Measurements from ENCODE around the gene ST3GAL3.

ST3GAL3 gene

GRCh38 chr1:43850591-43851233 is 143.4 kb downstream of the ST3GAL3 start:
- H2BK5ac ChIP-seq (ENCODE audit: low read length), result no peak overlapping the region
- H3K27ac ChIP-seq (replicated peaks; ENCODE audit: low read length), result no peak overlapping the region
- H4K91ac ChIP-seq (ENCODE audit: low read depth, low read length, poor library complexity), result no peak overlapping the region
- H3K14ac ChIP-seq (ENCODE audit: low read length), result no peak overlapping the region
- no peaks in the 10 kb centered on the region for H3K27me3 ChIP-seq (ENCODE audit: control insufficient read depth in 3 of 3, insufficient read depth in 3 of 3, low read depth in 1 of 3, low read length in 3 of 3)
- no peak overlapping the region for H4K8ac ChIP-seq (ENCODE audit: low read depth, low read length)
- peaks cover 2 to 7% of the 10 kb centered on the region in 2 donors for H3K36me3 ChIP-seq (replicated peaks in 1 of 2; ENCODE audit: control insufficient read depth in 2 of 2, insufficient read depth in 2 of 2, low read length in 2 of 2)
- H2BK120ac ChIP-seq (ENCODE audit: low read depth, low read length), result no peak overlapping the region
- H3K4me1 ChIP-seq (ENCODE audit: control insufficient read depth in 2 of 2, insufficient read depth in 1 of 2, low read depth in 1 of 2, low read length in 2 of 2), result no peaks in the 10 kb centered on the region
- no peak overlapping the region for H3K4ac ChIP-seq (ENCODE audit: low read length)
- H3K9ac ChIP-seq (ENCODE audit: low read depth, low read length, poor library complexity), result no peak overlapping the region
- DNase-seq (ENCODE audit: low spot score), result no peak
- H2BK12ac ChIP-seq (ENCODE audit: low read length), result no peak overlapping the region
- H3K9me3 ChIP-seq (replicated peaks in 1 of 2; ENCODE audit: control insufficient read depth in 2 of 2, insufficient read depth in 1 of 2, low read depth in 1 of 2, low read length in 2 of 2), result peaks cover 0 to 2% of the 10 kb centered on the region in 2 donors
- H3K79me1 ChIP-seq (ENCODE audit: low read depth, low read length), result no peaks in the 10 kb centered on the region
- no peak overlapping the region for H3K4me2 ChIP-seq (ENCODE audit: insufficient read depth, low read length, poor library complexity, severe bottlenecking)
- no peak overlapping the region for H3K18ac ChIP-seq (ENCODE audit: low read length)
- no peak overlapping the region for H2AK5ac ChIP-seq (ENCODE audit: low read depth, low read length)
- H3K23ac ChIP-seq (ENCODE audit: low read depth, low read length, poor library complexity), result no peak overlapping the region
- WGBS, 2 donors (ENCODE audit: extremely low coverage in 2 of 2, insufficient read length in 2 of 2, insufficient replicate concordance in 1 of 2), result no CpG with 5 or more reads among the region's 8 CpGs
- no peak overlapping the region for H2AFZ ChIP-seq (ENCODE audit: low read length)
- H3K4me3 ChIP-seq (ENCODE audit: low read length in 2 of 2), result no peak overlapping the region
- H2BK15ac ChIP-seq (ENCODE audit: low read length), result no peak overlapping the region

GRCh38 chr1:43851561-43852338 is 144.4 kb downstream of the ST3GAL3 start:
- Histone ChIP-seq H3K23ac (ENCODE audit: low read depth, low read length, poor library complexity) (no peak overlapping the region), H3K4me2 (ENCODE audit: insufficient read depth, low read length, poor library complexity, severe bottlenecking) (no peak overlapping the region), H3K4ac (ENCODE audit: low read length) (no peak overlapping the region), H3K36me3 (replicated peaks in 1 of 2; ENCODE audit: control insufficient read depth in 2 of 2, insufficient read depth in 2 of 2, low read length in 2 of 2) (peaks cover 2 to 7% of the 10 kb centered on the region in 2 donors), H2BK15ac (ENCODE audit: low read length) (no peak overlapping the region), H3K9me3 (replicated peaks in 1 of 2; ENCODE audit: control insufficient read depth in 2 of 2, insufficient read depth in 1 of 2, low read depth in 1 of 2, low read length in 2 of 2) (peaks cover 0 to 2% of the 10 kb centered on the region in 2 donors), H3K79me1 (ENCODE audit: low read depth, low read length) (no peaks in the 10 kb centered on the region), H3K9ac (ENCODE audit: low read depth, low read length, poor library complexity) (no peak overlapping the region), H4K8ac (ENCODE audit: low read depth, low read length) (no peak overlapping the region), H3K4me1 (ENCODE audit: control insufficient read depth in 2 of 2, insufficient read depth in 1 of 2, low read depth in 1 of 2, low read length in 2 of 2) (no peaks in the 10 kb centered on the region), H3K27me3 (ENCODE audit: control insufficient read depth in 3 of 3, insufficient read depth in 3 of 3, low read depth in 1 of 3, low read length in 3 of 3) (no peaks in the 10 kb centered on the region), H2AK5ac (ENCODE audit: low read depth, low read length) (no peak overlapping the region), H3K27ac (replicated peaks; ENCODE audit: low read length) (no peak overlapping the region), H2BK120ac (ENCODE audit: low read depth, low read length) (no peak overlapping the region), H3K4me3 (ENCODE audit: low read length in 2 of 2) (no peak overlapping the region), H2BK5ac (ENCODE audit: low read length) (no peak overlapping the region), H3K14ac (ENCODE audit: low read length) (no peak overlapping the region), H4K91ac (ENCODE audit: low read depth, low read length, poor library complexity) (no peak overlapping the region), H2AFZ (ENCODE audit: low read length) (no peak overlapping the region), H3K18ac (ENCODE audit: low read length) (no peak overlapping the region), H2BK12ac (ENCODE audit: low read length) (no peak overlapping the region)
- whole genome bisulfite sequencing, 2 donors (ENCODE audit: extremely low coverage in 2 of 2, insufficient read length in 2 of 2, insufficient replicate concordance in 1 of 2), result no CpG with 5 or more reads among the region's 17 CpGs
- no peak for DNase-seq (ENCODE audit: low spot score)

GRCh38 chr1:43853161-43853921 is 146.0 kb downstream of the ST3GAL3 start:
- Histone ChIP-seq H2BK15ac (ENCODE audit: low read length) (no peak overlapping the region), H3K9ac (ENCODE audit: low read depth, low read length, poor library complexity) (no peak overlapping the region), H2AK5ac (ENCODE audit: low read depth, low read length) (no peak overlapping the region), H3K27me3 (ENCODE audit: control insufficient read depth in 3 of 3, insufficient read depth in 3 of 3, low read depth in 1 of 3, low read length in 3 of 3) (no peaks in the 10 kb centered on the region), H3K14ac (ENCODE audit: low read length) (no peak overlapping the region), H3K79me1 (ENCODE audit: low read depth, low read length) (no peaks in the 10 kb centered on the region), H3K27ac (replicated peaks; ENCODE audit: low read length) (no peak overlapping the region), H2AFZ (ENCODE audit: low read length) (no peak overlapping the region), H4K91ac (ENCODE audit: low read depth, low read length, poor library complexity) (no peak overlapping the region), H3K18ac (ENCODE audit: low read length) (no peak overlapping the region), H3K4ac (ENCODE audit: low read length) (no peak overlapping the region), H4K8ac (ENCODE audit: low read depth, low read length) (no peak overlapping the region), H2BK120ac (ENCODE audit: low read depth, low read length) (no peak overlapping the region), H2BK12ac (ENCODE audit: low read length) (no peak overlapping the region), H3K4me3 (ENCODE audit: low read length in 2 of 2) (no peak overlapping the region), H3K36me3 (replicated peaks in 1 of 2; ENCODE audit: control insufficient read depth in 2 of 2, insufficient read depth in 2 of 2, low read length in 2 of 2) (peaks cover 2 to 9% of the 10 kb centered on the region in 2 donors), H3K4me1 (ENCODE audit: control insufficient read depth in 2 of 2, insufficient read depth in 1 of 2, low read depth in 1 of 2, low read length in 2 of 2) (peaks cover 0 to 5% of the 10 kb centered on the region in 2 donors), H2BK5ac (ENCODE audit: low read length) (no peak overlapping the region), H3K4me2 (ENCODE audit: insufficient read depth, low read length, poor library complexity, severe bottlenecking) (no peak overlapping the region), H3K23ac (ENCODE audit: low read depth, low read length, poor library complexity) (no peak overlapping the region), H3K9me3 (replicated peaks in 1 of 2; ENCODE audit: control insufficient read depth in 2 of 2, insufficient read depth in 1 of 2, low read depth in 1 of 2, low read length in 2 of 2) (no peaks in the 10 kb centered on the region)
- DNase-seq (ENCODE audit: low spot score), result no peak
- no CpG with 5 or more reads among the region's 7 CpGs for WGBS, 2 donors (ENCODE audit: extremely low coverage in 2 of 2, insufficient read length in 2 of 2, insufficient replicate concordance in 1 of 2)

DNA sequence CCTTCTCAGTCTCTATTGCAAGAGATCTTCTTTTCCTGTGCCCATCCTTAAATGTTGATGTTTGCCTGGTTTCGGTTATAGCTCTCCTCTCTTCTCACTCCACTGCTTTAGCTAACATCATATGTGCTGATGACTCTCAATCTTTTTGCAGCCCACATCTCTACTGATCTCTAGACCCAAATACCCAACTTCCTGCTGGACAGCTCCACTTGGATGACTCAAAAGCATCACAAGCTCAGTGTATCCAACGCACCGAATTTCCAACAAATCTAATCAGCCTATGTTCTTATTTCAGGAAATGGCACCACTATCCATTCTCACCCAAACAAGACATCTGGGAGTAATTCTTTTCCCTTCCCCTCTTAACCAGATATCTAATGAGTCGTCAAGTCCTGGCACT is 147.1 kb downstream of the ST3GAL3 start:
- Histone ChIP-seq H3K4me1 (ENCODE audit: control insufficient read depth in 2 of 2, insufficient read depth in 1 of 2, low read depth in 1 of 2, low read length in 2 of 2) (peaks cover 0 to 9% of the 10 kb centered on the region in 2 donors), H3K4ac (ENCODE audit: low read length) (no peak overlapping the region), H2BK5ac (ENCODE audit: low read length) (no peak overlapping the region), H3K27me3 (ENCODE audit: control insufficient read depth in 3 of 3, insufficient read depth in 3 of 3, low read depth in 1 of 3, low read length in 3 of 3) (no peaks in the 10 kb centered on the region), H2BK15ac (ENCODE audit: low read length) (no peak overlapping the region), H2AK5ac (ENCODE audit: low read depth, low read length) (no peak overlapping the region), H3K23ac (ENCODE audit: low read depth, low read length, poor library complexity) (no peak overlapping the region), H3K27ac (replicated peaks; ENCODE audit: low read length) (no peak overlapping the region), H3K79me1 (ENCODE audit: low read depth, low read length) (no peaks in the 10 kb centered on the region), H2AFZ (ENCODE audit: low read length) (no peak overlapping the region), H3K18ac (ENCODE audit: low read length) (no peak overlapping the region), H3K9me3 (replicated peaks in 1 of 2; ENCODE audit: control insufficient read depth in 2 of 2, insufficient read depth in 1 of 2, low read depth in 1 of 2, low read length in 2 of 2) (no peaks in the 10 kb centered on the region), H3K9ac (ENCODE audit: low read depth, low read length, poor library complexity) (no peak overlapping the region), H3K36me3 (replicated peaks in 1 of 2; ENCODE audit: control insufficient read depth in 2 of 2, insufficient read depth in 2 of 2, low read length in 2 of 2) (peaks cover 1 to 17% of the 10 kb centered on the region in 2 donors), H3K4me2 (ENCODE audit: insufficient read depth, low read length, poor library complexity, severe bottlenecking) (no peak overlapping the region), H2BK12ac (ENCODE audit: low read length) (no peak overlapping the region), H4K91ac (ENCODE audit: low read depth, low read length, poor library complexity) (no peak overlapping the region), H4K8ac (ENCODE audit: low read depth, low read length) (no peak overlapping the region), H2BK120ac (ENCODE audit: low read depth, low read length) (no peak overlapping the region), H3K14ac (ENCODE audit: low read length) (no peak overlapping the region), H3K4me3 (ENCODE audit: low read length in 2 of 2) (no peak overlapping the region)
- no peak for DNase-seq (ENCODE audit: low spot score)
- WGBS, 2 donors (ENCODE audit: extremely low coverage in 2 of 2, insufficient read length in 2 of 2, insufficient replicate concordance in 1 of 2), result no CpG with 5 or more reads among the region's 4 CpGs
